K562 (cell line): ENCODE data around the gene SH3BGRL2. TPM values are rescaled to one million over a fixed set of nuclear protein-coding genes. Genes with fewer than 3 reads are reported as not detected.
A peak's percentile ranks its signal among the peaks of the same experiment; 100 is the strongest.

Experiments used
- DNMT1 ChIP-seq: fragments of 450-650 bp; IDR thresholded peaks from 2 replicates; pipeline ENCODE4 v1.6.1; 2016; ENCODE audit warnings: antibody characterized with exemption, mild to moderate bottlenecking
- EHMT2 ChIP-seq: fragments of 450-650 bp; IDR thresholded peaks from 2 replicates; pipeline ENCODE4 v1.6.1; 2018; ENCODE audit warnings: antibody characterized with exemption
- ESRRA ChIP-seq: fragments of 450-650 bp; IDR thresholded peaks from 2 replicates; pipeline ENCODE4 v1.6.1; 2014; ENCODE audit warnings: low read depth, mild to moderate bottlenecking, moderate library complexity, borderline replicate concordance
- ETV6 ChIP-seq, 3 experiments: fragments of 150-350 bp in 1 of 3; sonication (generic) in 1 of 3; formaldehyde crosslinking in 1 of 3; IDR thresholded peaks; 2 replicates each; pipeline versions ENCODE4 v1.6.1 to v1.8.0; 2014 to 2022; ENCODE audit warnings: borderline replicate concordance in 2 of 3, low read depth in 2 of 3, antibody characterized with exemption in 1 of 3, low read length in 1 of 3, mild to moderate bottlenecking in 1 of 3, missing genetic modification reagents in 1 of 3
- GABPB1 ChIP-seq: sonication (generic); formaldehyde crosslinking; IDR thresholded peaks from 2 replicates; pipeline ENCODE4 v1.8.0; 2022; ENCODE audit warnings: mild to moderate bottlenecking, missing genetic modification reagents
- HNRNPH1 ChIP-seq: fragments of 200-400 bp; formaldehyde crosslinking; optimal IDR thresholded peaks from 2 replicates; pipeline ENCODE3; 2017; ENCODE audit warnings: low read depth, mild to moderate bottlenecking, low read length, moderate library complexity
- PCBP2 ChIP-seq: fragments of 200-400 bp; formaldehyde crosslinking; IDR thresholded peaks from 2 replicates; pipeline ENCODE4 v1.6.1; 2018; ENCODE audit warnings: low read length, low read depth, mild to moderate bottlenecking, moderate library complexity; ENCODE audit not compliant: poor library complexity, severe bottlenecking
- RAD21 ChIP-seq, 2 experiments: fragments of 250-450 bp in 1 of 2; fragments of 450-650 bp in 1 of 2; sonication (Bioruptor Pico) in 1 of 2; formaldehyde crosslinking in 1 of 2; IDR thresholded peaks in 1 of 2; conservative IDR thresholded peaks in 1 of 2; 2 replicates each; pipeline versions ENCODE4 v1.4.0 to v1.8.0; 2020 to 2022; ENCODE audit warnings: mild to moderate bottlenecking in 2 of 2, moderate library complexity in 1 of 2
- SMAD3 ChIP-seq: fragments of 450-650 bp; formaldehyde crosslinking; conservative IDR thresholded peaks from 2 replicates; pipeline ENCODE4 v1.4.0; 2020; ENCODE audit warnings: mild to moderate bottlenecking
- TAF7 ChIP-seq: fragments of 450-650 bp; IDR thresholded peaks from 2 replicates; pipeline ENCODE4 v1.6.1; 2016; ENCODE audit warnings: missing genetic modification characterization, missing compliant biosample characterization
- ZFX ChIP-seq: sonication (generic); formaldehyde crosslinking; IDR thresholded peaks from 2 replicates; pipeline ENCODE4 v1.8.0; 2022; ENCODE audit warnings: mild to moderate bottlenecking, missing genetic modification reagents, moderate library complexity
- ZNF583 ChIP-seq: fragments of 250-450 bp; sonication (Bioruptor Pico); IDR thresholded peaks from 2 replicates; pipeline ENCODE4 v1.4.0; 2020
- ZNF764 ChIP-seq: fragments of 250-450 bp; sonication (Bioruptor Pico); IDR thresholded peaks from 2 replicates; pipeline ENCODE4 v1.4.0; 2020; ENCODE audit warnings: low read depth, mild to moderate bottlenecking, moderate library complexity
- polyA plus RNA-seq, 8 experiments: library from polyadenylated mRNA; depleted of rRNA in 4 of 8; stranded (reverse) in 5 of 8; unstranded in 3 of 8; fragments of >200 nt; fragmentation: Nextera tagmentation in 2 of 8; fragmentation: Illumina TruSeq in 1 of 8; extraction: Ambion mirVana in 2 of 8; extraction: Trizol in 1 of 8; gene quantifications; 2 replicates each; pipeline versions ENCODE4 v1.2.1 to v1.2.3, GENCODE V29; 2011 to 2014; ENCODE audit warnings: inconsistent platforms in 1 of 8, missing spikeins in 1 of 8
- total RNA-seq, 7 experiments: library from RNA; depleted of rRNA in 6 of 7; stranded (reverse); fragments of >200 nt in 6 of 7; fragmentation: Illumina TruSeq in 2 of 7; extraction: Trizol in 2 of 7; gene quantifications; 2 replicates each; pipeline versions ENCODE4 v1.2.1 to v1.2.3, GENCODE V29; 2011 to 2021; ENCODE audit warnings: low replicate concordance in 1 of 7
- TF ChIP-seq, protein P1 (sequence below), 2 experiments: fragments of 450-650 bp in 1 of 2; sonication (generic) in 1 of 2; formaldehyde crosslinking in 1 of 2; IDR thresholded peaks in 1 of 2; conservative IDR thresholded peaks in 1 of 2; 2 replicates each; pipeline versions ENCODE4 v1.6.1 to v1.8.1; 2016 to 2023; ENCODE audit warnings: mild to moderate bottlenecking in 2 of 2, moderate library complexity in 2 of 2, inconsistent platforms in 1 of 2, missing genetic modification reagents in 1 of 2
- TF ChIP-seq, protein P2 (sequence below): fragments of 250-450 bp; sonication (Bioruptor Pico); IDR thresholded peaks from 2 replicates; pipeline ENCODE4 v1.8.0; 2022; ENCODE audit warnings: moderate library complexity, mild to moderate bottlenecking, inconsistent platforms
- TF ChIP-seq, protein P3 (sequence below): IDR thresholded peaks from 2 replicates; pipeline ENCODE4 v1.6.1; 2012; ENCODE audit warnings: low read depth, low read length, improper control_type of control experiment, borderline replicate concordance
- TF ChIP-seq, protein P4 (sequence below): fragments of 250-450 bp; sonication (Bioruptor Pico); IDR thresholded peaks from 2 replicates; pipeline ENCODE4 v1.4.0; 2020

Gene SH3BGRL2
- total and polyA plus RNA-seq, 9 of the 15 experiments (the other 6 are each of a cell fraction or from before 2014, with no cell fraction given), result 4.4 to 12.1 (median 7.3) TPM

- TF ChIP-seq, protein P1, sequence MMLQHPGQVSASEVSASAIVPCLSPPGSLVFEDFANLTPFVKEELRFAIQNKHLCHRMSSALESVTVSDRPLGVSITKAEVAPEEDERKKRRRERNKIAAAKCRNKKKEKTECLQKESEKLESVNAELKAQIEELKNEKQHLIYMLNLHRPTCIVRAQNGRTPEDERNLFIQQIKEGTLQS (IDR thresholded peaks at IDR 0.05), result peak; percentile 64; the same call in 1 of the 2 replicates
- TF ChIP-seq, protein P1 (CRISPR knock-in tag; conservative IDR thresholded peaks at IDR 0.05), result peak; percentile 74
- TF ChIP-seq ZNF583 (CRISPR knock-in tag) (no peak), GABPB1 (CRISPR knock-in tag) (no peak), PCBP2 (no peak), ZFX (CRISPR knock-in tag) (no peak), EHMT2 (no peak), ESRRA (0 out of 2 replicates have a peak, but pooled peaks have one; percentile 11), TAF7 (tag) (no peak), RAD21 (CRISPR knock-in tag; conservative IDR thresholded peaks at IDR 0.05 in 1 of 2, IDR thresholded peaks at IDR 0.05 in 1 of 2) (no peak), ETV6 (IDR thresholded peaks at IDR 0.05; ENCODE audit: borderline replicate concordance in 1 of 2, low read depth in 2 of 2, low read length in 1 of 2) (no peak), ETV6 (CRISPR knock-in tag; IDR thresholded peaks at IDR 0.05; ENCODE audit: borderline replicate concordance) (no peak), ZNF764 (CRISPR knock-in tag) (no peak), HNRNPH1 (no peak), SMAD3 (CRISPR knock-in tag) (no peak), DNMT1 (no peak)
- TF ChIP-seq, protein P2, sequence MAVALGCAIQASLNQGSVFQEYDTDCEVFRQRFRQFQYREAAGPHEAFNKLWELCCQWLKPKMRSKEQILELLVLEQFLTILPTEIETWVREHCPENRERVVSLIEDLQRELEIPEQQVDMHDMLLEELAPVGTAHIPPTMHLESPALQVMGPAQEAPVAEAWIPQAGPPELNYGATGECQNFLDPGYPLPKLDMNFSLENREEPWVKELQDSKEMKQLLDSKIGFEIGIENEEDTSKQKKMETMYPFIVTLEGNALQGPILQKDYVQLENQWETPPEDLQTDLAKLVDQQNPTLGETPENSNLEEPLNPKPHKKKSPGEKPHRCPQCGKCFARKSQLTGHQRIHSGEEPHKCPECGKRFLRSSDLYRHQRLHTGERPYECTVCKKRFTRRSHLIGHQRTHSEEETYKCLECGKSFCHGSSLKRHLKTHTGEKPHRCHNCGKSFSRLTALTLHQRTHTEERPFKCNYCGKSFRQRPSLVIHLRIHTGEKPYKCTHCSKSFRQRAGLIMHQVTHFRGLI (CRISPR knock-in tag), result no peak
- TF ChIP-seq, protein P3, sequence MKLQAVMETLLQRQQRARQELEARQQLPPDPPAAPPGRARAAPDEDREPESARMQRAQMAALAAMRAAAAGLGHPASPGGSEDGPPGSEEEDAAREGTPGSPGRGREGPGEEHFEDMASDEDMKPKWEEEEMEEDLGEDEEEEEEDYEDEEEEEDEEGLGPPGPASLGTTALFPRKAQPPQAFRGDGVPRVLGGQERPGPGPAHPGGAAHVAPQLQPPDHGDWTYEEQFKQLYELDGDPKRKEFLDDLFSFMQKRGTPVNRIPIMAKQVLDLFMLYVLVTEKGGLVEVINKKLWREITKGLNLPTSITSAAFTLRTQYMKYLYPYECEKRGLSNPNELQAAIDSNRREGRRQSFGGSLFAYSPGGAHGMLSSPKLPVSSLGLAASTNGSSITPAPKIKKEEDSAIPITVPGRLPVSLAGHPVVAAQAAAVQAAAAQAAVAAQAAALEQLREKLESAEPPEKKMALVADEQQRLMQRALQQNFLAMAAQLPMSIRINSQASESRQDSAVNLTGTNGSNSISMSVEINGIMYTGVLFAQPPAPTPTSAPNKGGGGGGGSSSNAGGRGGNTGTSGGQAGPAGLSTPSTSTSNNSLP, result no peak
- TF ChIP-seq, protein P4, sequence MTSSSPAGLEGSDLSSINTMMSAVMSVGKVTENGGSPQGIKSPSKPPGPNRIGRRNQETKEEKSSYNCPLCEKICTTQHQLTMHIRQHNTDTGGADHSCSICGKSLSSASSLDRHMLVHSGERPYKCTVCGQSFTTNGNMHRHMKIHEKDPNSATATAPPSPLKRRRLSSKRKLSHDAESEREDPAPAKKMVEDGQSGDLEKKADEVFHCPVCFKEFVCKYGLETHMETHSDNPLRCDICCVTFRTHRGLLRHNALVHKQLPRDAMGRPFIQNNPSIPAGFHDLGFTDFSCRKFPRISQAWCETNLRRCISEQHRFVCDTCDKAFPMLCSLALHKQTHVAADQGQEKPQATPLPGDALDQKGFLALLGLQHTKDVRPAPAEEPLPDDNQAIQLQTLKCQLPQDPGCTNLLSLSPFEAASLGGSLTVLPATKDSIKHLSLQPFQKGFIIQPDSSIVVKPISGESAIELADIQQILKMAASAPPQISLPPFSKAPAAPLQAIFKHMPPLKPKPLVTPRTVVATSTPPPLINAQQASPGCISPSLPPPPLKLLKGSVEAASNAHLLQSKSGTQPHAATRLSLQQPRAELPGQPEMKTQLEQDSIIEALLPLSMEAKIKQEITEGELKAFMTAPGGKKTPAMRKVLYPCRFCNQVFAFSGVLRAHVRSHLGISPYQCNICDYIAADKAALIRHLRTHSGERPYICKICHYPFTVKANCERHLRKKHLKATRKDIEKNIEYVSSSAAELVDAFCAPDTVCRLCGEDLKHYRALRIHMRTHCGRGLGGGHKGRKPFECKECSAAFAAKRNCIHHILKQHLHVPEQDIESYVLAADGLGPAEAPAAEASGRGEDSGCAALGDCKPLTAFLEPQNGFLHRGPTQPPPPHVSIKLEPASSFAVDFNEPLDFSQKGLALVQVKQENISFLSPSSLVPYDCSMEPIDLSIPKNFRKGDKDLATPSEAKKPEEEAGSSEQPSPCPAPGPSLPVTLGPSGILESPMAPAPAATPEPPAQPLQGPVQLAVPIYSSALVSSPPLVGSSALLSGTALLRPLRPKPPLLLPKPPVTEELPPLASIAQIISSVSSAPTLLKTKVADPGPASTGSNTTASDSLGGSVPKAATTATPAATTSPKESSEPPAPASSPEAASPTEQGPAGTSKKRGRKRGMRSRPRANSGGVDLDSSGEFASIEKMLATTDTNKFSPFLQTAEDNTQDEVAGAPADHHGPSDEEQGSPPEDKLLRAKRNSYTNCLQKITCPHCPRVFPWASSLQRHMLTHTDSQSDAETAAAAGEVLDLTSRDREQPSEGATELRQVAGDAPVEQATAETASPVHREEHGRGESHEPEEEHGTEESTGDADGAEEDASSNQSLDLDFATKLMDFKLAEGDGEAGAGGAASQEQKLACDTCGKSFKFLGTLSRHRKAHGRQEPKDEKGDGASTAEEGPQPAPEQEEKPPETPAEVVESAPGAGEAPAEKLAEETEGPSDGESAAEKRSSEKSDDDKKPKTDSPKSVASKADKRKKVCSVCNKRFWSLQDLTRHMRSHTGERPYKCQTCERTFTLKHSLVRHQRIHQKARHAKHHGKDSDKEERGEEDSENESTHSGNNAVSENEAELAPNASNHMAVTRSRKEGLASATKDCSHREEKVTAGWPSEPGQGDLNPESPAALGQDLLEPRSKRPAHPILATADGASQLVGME, result no peak
Measured at GRCh38 chr6:79604583-79605037, 26.5 kb upstream of the SH3BGRL2 start (continued).
